SK-N-SH treated with all-trans-retinoic acid at 6 μM for 48 hours (cell line): Measurements from ENCODE around the gene TMEM250.

Experiments
- ATAC-seq: fragments of 200-7000 bp; cut with Tn5 transposase; 3 replicates; pipeline ENCODE4 v1.9.1; 2020; ENCODE audit warnings: mild to moderate bottlenecking, moderate library complexity
- BACH2 ChIP-seq: fragments of 250-450 bp; sonication (Bioruptor Pico); IDR thresholded peaks from 2 replicates; pipeline ENCODE4 v1.9.0; 2021; ENCODE audit warnings: mild to moderate bottlenecking, borderline replicate concordance
- CSDC2 ChIP-seq: fragments of 250-450 bp; sonication (Bioruptor Pico); IDR thresholded peaks from 2 replicates; pipeline ENCODE4 v1.5.0; 2020; ENCODE audit warnings: mild to moderate bottlenecking, moderate library complexity
- GLIS3 ChIP-seq: fragments of 250-450 bp; sonication (Bioruptor Pico); IDR thresholded peaks from 2 replicates; pipeline ENCODE4 v1.5.0; 2020; ENCODE audit warnings: mild to moderate bottlenecking, moderate library complexity
- ISL1 ChIP-seq: fragments of 250-450 bp; sonication (Bioruptor Pico); IDR thresholded peaks from 2 replicates; pipeline ENCODE4 v2.1.2; 2022; ENCODE audit warnings: mild to moderate bottlenecking, moderate library complexity
- OSR1 ChIP-seq: fragments of 250-450 bp; sonication (Bioruptor Pico); IDR thresholded peaks from 2 replicates; pipeline ENCODE4 v1.8.0; 2022; ENCODE audit warnings: moderate library complexity, mild to moderate bottlenecking, inconsistent platforms
- PATZ1 ChIP-seq: fragments of 250-450 bp; sonication (Bioruptor Pico); IDR thresholded peaks from 2 replicates; pipeline ENCODE4 v1.8.0; 2020; ENCODE audit warnings: mild to moderate bottlenecking, moderate library complexity, borderline replicate concordance
- PPARA ChIP-seq: fragments of 250-450 bp; sonication (Bioruptor Pico); IDR thresholded peaks from 2 replicates; pipeline ENCODE4 v1.5.0; 2020; ENCODE audit warnings: mild to moderate bottlenecking, borderline replicate concordance
- RARB ChIP-seq: fragments of 250-450 bp; sonication (Bioruptor Pico); IDR thresholded peaks from 2 replicates; pipeline ENCODE4 v1.8.0; 2021; ENCODE audit warnings: mild to moderate bottlenecking, moderate library complexity
- SNAI2 ChIP-seq: fragments of 250-450 bp; sonication (Bioruptor Pico); IDR thresholded peaks from 2 replicates; pipeline ENCODE4 v1.5.0; 2020; ENCODE audit warnings: mild to moderate bottlenecking, moderate library complexity
- TCF4 ChIP-seq: fragments of 250-450 bp; sonication (Bioruptor Pico); IDR thresholded peaks from 2 replicates; pipeline ENCODE4 v1.8.0; 2021; ENCODE audit warnings: mild to moderate bottlenecking, moderate library complexity, borderline replicate concordance
- TOX ChIP-seq: fragments of 250-450 bp; sonication (Bioruptor Pico); IDR thresholded peaks from 2 replicates; pipeline ENCODE4 v1.8.0; 2021; ENCODE audit warnings: mild to moderate bottlenecking, moderate library complexity, borderline replicate concordance
- ZC3H10 ChIP-seq: fragments of 250-450 bp; sonication (Bioruptor Pico); IDR thresholded peaks from 2 replicates; pipeline ENCODE4 v1.5.1; 2021; ENCODE audit warnings: mild to moderate bottlenecking, moderate library complexity
- ZFP3 ChIP-seq: fragments of 250-450 bp; sonication (Bioruptor Pico); IDR thresholded peaks from 2 replicates; pipeline ENCODE4 v1.5.0; 2020; ENCODE audit warnings: mild to moderate bottlenecking, moderate library complexity
- ZFP30 ChIP-seq: fragments of 450-650 bp; formaldehyde crosslinking; IDR thresholded peaks from 2 replicates; pipeline ENCODE4 v1.5.0; 2022; ENCODE audit warnings: mild to moderate bottlenecking, moderate library complexity
- ZNF565 ChIP-seq: fragments of 450-650 bp; formaldehyde crosslinking; conservative IDR thresholded peaks from 2 replicates; pipeline ENCODE4 v1.5.0; 2020; ENCODE audit warnings: low read depth, mild to moderate bottlenecking, moderate library complexity
- ZNF70 ChIP-seq: fragments of 450-650 bp; formaldehyde crosslinking; IDR thresholded peaks from 2 replicates; pipeline ENCODE4 v1.5.0; 2020; ENCODE audit warnings: mild to moderate bottlenecking, moderate library complexity
- ZNF8 ChIP-seq: fragments of 450-650 bp; formaldehyde crosslinking; IDR thresholded peaks from 2 replicates; pipeline ENCODE4 v1.5.0; 2020; ENCODE audit warnings: mild to moderate bottlenecking, moderate library complexity
- TF ChIP-seq, protein P1 (sequence below): fragments of 250-450 bp; sonication (Bioruptor Pico); IDR thresholded peaks from 2 replicates; pipeline ENCODE4 v1.5.1; 2021; ENCODE audit warnings: mild to moderate bottlenecking, moderate library complexity
- TF ChIP-seq, protein P2 (sequence below): fragments of 250-450 bp; sonication (Bioruptor Pico); IDR thresholded peaks from 2 replicates; pipeline ENCODE4 v1.5.0; 2020; ENCODE audit warnings: mild to moderate bottlenecking, moderate library complexity
- TF ChIP-seq, protein P3 (sequence below): fragments of 250-450 bp; sonication (Bioruptor Pico); IDR thresholded peaks from 2 replicates; pipeline ENCODE4 v1.5.1; 2020; ENCODE audit warnings: low read depth, mild to moderate bottlenecking, moderate library complexity

TMEM250 gene

DNA sequence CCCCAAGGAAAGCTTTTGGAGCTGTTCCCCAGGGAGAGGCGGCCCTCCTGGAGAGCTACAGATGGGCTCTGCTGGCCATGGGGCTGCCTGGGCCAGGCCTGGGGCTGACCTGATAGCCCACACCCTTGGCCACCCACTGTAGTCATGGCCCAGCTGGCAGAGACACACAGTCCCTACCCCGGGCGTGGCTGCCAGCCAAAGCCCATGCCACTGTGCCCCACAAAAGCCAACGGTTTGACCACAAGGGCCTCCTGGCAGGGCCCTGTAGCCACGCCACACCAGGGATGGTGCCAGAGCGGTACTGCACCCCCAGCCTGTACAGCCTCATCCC is 38.8 kb downstream of the TMEM250 start (continued):
- TF ChIP-seq ZFP30 (CRISPR knock-in tag) (no peak), ZNF565 (CRISPR knock-in tag) (no peak), PPARA (CRISPR knock-in tag) (no peak), TOX (CRISPR knock-in tag) (no peak), ISL1 (CRISPR knock-in tag) (no peak), OSR1 (CRISPR knock-in tag) (no peak)
- TF ChIP-seq, protein P1, sequence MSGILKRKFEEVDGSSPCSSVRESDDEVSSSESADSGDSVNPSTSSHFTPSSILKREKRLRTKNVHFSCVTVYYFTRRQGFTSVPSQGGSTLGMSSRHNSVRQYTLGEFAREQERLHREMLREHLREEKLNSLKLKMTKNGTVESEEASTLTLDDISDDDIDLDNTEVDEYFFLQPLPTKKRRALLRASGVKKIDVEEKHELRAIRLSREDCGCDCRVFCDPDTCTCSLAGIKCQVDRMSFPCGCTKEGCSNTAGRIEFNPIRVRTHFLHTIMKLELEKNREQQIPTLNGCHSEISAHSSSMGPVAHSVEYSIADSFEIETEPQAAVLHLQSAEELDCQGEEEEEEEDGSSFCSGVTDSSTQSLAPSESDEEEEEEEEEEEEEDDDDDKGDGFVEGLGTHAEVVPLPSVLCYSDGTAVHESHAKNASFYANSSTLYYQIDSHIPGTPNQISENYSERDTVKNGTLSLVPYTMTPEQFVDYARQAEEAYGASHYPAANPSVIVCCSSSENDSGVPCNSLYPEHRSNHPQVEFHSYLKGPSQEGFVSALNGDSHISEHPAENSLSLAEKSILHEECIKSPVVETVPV = no peak
- TF ChIP-seq, all 23 proteins: peak for 0

GRCh38 chr9:136079211-136079915 is 39.3 kb downstream of the TMEM250 start:
- ATAC-seq = peak; percentile 21; the same call in 2 of the 3 replicates
- TF ChIP-seq PATZ1 (CRISPR knock-in tag) (no peak), GLIS3 (CRISPR knock-in tag) (no peak), ZFP3 (CRISPR knock-in tag) (no peak), ZNF8 (CRISPR knock-in tag) (no peak), ZNF70 (CRISPR knock-in tag) (no peak), SNAI2 (CRISPR knock-in tag) (no peak), ZFP30 (CRISPR knock-in tag) (no peak)
- TF ChIP-seq, protein P2, sequence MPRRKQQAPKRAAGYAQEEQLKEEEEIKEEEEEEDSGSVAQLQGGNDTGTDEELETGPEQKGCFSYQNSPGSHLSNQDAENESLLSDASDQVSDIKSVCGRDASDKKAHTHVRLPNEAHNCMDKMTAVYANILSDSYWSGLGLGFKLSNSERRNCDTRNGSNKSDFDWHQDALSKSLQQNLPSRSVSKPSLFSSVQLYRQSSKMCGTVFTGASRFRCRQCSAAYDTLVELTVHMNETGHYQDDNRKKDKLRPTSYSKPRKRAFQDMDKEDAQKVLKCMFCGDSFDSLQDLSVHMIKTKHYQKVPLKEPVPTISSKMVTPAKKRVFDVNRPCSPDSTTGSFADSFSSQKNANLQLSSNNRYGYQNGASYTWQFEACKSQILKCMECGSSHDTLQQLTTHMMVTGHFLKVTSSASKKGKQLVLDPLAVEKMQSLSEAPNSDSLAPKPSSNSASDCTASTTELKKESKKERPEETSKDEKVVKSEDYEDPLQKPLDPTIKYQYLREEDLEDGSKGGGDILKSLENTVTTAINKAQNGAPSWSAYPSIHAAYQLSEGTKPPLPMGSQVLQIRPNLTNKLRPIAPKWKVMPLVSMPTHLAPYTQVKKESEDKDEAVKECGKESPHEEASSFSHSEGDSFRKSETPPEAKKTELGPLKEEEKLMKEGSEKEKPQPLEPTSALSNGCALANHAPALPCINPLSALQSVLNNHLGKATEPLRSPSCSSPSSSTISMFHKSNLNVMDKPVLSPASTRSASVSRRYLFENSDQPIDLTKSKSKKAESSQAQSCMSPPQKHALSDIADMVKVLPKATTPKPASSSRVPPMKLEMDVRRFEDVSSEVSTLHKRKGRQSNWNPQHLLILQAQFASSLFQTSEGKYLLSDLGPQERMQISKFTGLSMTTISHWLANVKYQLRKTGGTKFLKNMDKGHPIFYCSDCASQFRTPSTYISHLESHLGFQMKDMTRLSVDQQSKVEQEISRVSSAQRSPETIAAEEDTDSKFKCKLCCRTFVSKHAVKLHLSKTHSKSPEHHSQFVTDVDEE = no peak

DNA sequence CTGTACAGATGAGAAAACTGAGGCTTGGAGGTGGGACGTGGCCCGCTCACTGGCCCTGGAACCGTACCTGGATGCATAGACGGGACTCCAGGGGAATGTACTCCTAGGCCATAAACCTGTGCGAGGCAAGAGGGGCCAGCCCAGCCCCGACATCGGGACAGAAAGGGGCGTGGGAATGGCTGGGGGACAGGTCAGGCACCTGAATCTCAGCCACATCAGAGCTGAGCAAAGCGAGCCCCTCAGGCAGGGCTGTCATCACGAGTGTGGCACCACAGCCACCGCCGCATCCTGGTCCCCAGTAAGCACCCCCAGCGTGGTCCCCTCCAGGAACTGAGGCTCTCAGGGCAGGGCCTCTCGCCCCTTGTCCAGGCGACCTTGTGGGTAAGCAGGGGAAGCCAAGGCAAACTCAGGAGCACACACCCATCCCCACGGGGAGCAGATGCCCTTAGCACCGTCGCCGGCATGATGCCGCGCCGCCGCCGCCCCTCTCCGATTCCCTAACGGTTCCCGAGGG is 40.1 kb downstream of the TMEM250 start:
- TF ChIP-seq RARB (CRISPR knock-in tag) = no peak
- TF ChIP-seq, protein P2 = no peak
- TF ChIP-seq BACH2 (CRISPR knock-in tag) = no peak
- TF ChIP-seq TCF4 (CRISPR knock-in tag) = no peak
- TF ChIP-seq ZFP30 (CRISPR knock-in tag) = no peak
- no peak for TF ChIP-seq PPARA (CRISPR knock-in tag)
- TF ChIP-seq CSDC2 = no peak
- no peak for TF ChIP-seq OSR1 (CRISPR knock-in tag)
- TF ChIP-seq PATZ1 (CRISPR knock-in tag) = no peak
- TF ChIP-seq, protein P3, sequence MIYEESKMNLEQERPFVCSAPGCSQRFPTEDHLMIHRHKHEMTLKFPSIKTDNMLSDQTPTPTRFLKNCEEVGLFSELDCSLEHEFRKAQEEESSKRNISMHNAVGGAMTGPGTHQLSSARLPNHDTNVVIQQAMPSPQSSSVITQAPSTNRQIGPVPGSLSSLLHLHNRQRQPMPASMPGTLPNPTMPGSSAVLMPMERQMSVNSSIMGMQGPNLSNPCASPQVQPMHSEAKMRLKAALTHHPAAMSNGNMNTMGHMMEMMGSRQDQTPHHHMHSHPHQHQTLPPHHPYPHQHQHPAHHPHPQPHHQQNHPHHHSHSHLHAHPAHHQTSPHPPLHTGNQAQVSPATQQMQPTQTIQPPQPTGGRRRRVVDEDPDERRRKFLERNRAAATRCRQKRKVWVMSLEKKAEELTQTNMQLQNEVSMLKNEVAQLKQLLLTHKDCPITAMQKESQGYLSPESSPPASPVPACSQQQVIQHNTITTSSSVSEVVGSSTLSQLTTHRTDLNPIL (CRISPR knock-in tag) = no peak
- TF ChIP-seq ZC3H10 (CRISPR knock-in tag) = no peak
- TF ChIP-seq ZFP3 (CRISPR knock-in tag) = no peak
- no peak for ATAC-seq
